ENCODE data around the gene OR52B6.

DNA sequence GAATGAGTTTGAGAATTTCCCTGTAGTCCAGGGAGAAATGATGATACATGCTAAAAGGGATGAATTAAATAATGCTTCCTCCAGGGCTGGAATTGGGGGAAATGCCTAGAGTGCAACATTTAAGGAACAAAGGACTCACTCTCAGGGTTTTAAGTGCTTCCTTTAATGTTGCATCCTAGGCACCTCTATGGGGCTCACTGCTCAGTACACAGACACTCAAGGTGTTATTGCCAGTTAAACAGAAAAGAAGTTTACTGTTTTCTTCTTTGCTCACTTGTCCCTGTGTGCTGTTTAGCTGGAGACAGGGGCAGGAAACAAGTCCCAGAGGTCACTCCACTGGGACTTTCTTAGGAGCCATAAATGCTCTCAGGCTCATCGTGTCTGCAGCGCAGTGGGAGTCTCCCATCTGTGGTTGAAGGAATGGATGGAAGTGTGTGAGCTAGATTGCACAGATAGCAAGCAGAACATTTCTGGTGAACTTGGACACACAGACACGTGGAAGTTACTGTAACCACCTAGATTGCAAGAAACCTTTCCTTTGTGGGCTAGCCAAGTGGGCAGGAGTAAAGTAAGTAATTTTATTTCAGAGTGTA, 24.0 kb upstream of the OR52B6 start:
- TF ChIP-seq FOXA2 (IDR thresholded peaks at IDR 0.05) (no peak), YY1 (IDR thresholded peaks at IDR 0.05) (no peak), CTCF (IDR thresholded peaks at IDR 0.05; ENCODE audit: low read depth, low read length, missing input control) (no peak), GABPA (IDR thresholded peaks at IDR 0.05 in 1 of 2, conservative IDR thresholded peaks at IDR 0.05 in 1 of 2) (no peak), RAD21 (IDR thresholded peaks at IDR 0.05) (no peak), TAF1 (conservative IDR thresholded peaks at IDR 0.05) (no peak), REST (IDR thresholded peaks at IDR 0.05) (no peak)
- TF ChIP-seq, protein P1, sequence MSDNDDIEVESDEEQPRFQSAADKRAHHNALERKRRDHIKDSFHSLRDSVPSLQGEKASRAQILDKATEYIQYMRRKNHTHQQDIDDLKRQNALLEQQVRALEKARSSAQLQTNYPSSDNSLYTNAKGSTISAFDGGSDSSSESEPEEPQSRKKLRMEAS (IDR thresholded peaks at IDR 0.05) = no peak
- TF ChIP-seq, protein P2, sequence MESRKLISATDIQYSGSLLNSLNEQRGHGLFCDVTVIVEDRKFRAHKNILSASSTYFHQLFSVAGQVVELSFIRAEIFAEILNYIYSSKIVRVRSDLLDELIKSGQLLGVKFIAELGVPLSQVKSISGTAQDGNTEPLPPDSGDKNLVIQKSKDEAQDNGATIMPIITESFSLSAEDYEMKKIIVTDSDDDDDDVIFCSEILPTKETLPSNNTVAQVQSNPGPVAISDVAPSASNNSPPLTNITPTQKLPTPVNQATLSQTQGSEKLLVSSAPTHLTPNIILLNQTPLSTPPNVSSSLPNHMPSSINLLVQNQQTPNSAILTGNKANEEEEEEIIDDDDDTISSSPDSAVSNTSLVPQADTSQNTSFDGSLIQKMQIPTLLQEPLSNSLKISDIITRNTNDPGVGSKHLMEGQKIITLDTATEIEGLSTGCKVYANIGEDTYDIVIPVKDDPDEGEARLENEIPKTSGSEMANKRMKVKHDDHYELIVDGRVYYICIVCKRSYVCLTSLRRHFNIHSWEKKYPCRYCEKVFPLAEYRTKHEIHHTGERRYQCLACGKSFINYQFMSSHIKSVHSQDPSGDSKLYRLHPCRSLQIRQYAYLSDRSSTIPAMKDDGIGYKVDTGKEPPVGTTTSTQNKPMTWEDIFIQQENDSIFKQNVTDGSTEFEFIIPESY (IDR thresholded peaks at IDR 0.05) = no peak

Data from liver (tissue), 3 donors.